ENCODE data around the gene ZPLD1. TPM values are rescaled to one million over a fixed set of nuclear protein-coding genes. Genes with fewer than 3 reads are reported as not detected.

The ZPLD1 gene
- total RNA-seq, 1 donor from 2014 or later = not detected

GRCh38 chr3:102470066-102470465, 35.3 kb downstream of the ZPLD1 start:
- Mint-ChIP-seq H3K27ac (ENCODE audit: unreplicated experiment) (no peak overlapping the region), H3K27me3 (ENCODE audit: unreplicated experiment) (peaks cover 27% of the 10 kb centered on the region), H3K36me3 (ENCODE audit: unreplicated experiment) (no peaks in the 10 kb centered on the region), H3K9me3 (ENCODE audit: unreplicated experiment) (no peaks in the 10 kb centered on the region), H3K4me3 (ENCODE audit: unreplicated experiment) (no peak overlapping the region), H3K4me1 (ENCODE audit: unreplicated experiment) (no peaks in the 10 kb centered on the region)
- DNase-seq (ENCODE audit: extremely low spot score, unreplicated experiment) = no peak
- TF ChIP-seq, protein P1, sequence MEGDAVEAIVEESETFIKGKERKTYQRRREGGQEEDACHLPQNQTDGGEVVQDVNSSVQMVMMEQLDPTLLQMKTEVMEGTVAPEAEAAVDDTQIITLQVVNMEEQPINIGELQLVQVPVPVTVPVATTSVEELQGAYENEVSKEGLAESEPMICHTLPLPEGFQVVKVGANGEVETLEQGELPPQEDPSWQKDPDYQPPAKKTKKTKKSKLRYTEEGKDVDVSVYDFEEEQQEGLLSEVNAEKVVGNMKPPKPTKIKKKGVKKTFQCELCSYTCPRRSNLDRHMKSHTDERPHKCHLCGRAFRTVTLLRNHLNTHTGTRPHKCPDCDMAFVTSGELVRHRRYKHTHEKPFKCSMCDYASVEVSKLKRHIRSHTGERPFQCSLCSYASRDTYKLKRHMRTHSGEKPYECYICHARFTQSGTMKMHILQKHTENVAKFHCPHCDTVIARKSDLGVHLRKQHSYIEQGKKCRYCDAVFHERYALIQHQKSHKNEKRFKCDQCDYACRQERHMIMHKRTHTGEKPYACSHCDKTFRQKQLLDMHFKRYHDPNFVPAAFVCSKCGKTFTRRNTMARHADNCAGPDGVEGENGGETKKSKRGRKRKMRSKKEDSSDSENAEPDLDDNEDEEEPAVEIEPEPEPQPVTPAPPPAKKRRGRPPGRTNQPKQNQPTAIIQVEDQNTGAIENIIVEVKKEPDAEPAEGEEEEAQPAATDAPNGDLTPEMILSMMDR (IDR thresholded peaks at IDR 0.05) = no peak

- Mint-ChIP-seq H3K4me3 (ENCODE audit: unreplicated experiment) (no peak overlapping the region), H3K27ac (ENCODE audit: unreplicated experiment) (no peak overlapping the region), H3K9me3 (ENCODE audit: unreplicated experiment) (no peaks in the 10 kb centered on the region), H3K4me1 (ENCODE audit: unreplicated experiment) (no peaks in the 10 kb centered on the region), H3K27me3 (ENCODE audit: unreplicated experiment) (peaks cover 22% of the 10 kb centered on the region), H3K36me3 (ENCODE audit: unreplicated experiment) (no peaks in the 10 kb centered on the region)
- no peak for DNase-seq (ENCODE audit: extremely low spot score, unreplicated experiment)
- TF ChIP-seq, protein P1 (IDR thresholded peaks at IDR 0.05) = no peak
Measured at GRCh38 chr3:102471001-102471400, 36.2 kb downstream of the ZPLD1 start.

DNA sequence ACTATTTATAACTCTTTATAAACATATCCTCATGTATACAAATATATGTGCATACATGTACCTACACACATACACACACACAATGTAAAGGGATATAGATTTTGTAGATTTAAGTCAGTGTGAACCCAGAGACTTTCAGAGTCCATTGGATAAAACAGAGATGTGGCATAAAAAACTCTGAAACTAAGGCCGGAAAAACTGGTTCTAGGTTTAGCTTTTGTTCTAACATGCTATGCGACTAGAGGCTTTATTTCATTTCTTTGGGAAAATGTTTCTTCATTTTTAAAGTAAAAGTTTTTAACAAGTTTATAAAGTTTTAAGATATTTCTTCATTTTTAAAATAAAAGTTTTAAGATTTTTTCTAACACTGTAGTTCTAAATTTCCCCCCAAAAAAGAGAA, 36.7 kb downstream of the ZPLD1 start:
- Mint-ChIP-seq H3K4me3 (ENCODE audit: unreplicated experiment) (no peak overlapping the region), H3K27ac (ENCODE audit: unreplicated experiment) (no peak overlapping the region), H3K27me3 (ENCODE audit: unreplicated experiment) (peaks cover 19% of the 10 kb centered on the region), H3K4me1 (ENCODE audit: unreplicated experiment) (no peaks in the 10 kb centered on the region), H3K9me3 (ENCODE audit: unreplicated experiment) (no peaks in the 10 kb centered on the region), H3K36me3 (ENCODE audit: unreplicated experiment) (no peaks in the 10 kb centered on the region)
- no peak for DNase-seq (ENCODE audit: extremely low spot score, unreplicated experiment)
- TF ChIP-seq, protein P1 (IDR thresholded peaks at IDR 0.05) = no peak

- H3K27ac Mint-ChIP-seq (ENCODE audit: unreplicated experiment) = no peak overlapping the region
Measured at GRCh38 chr3:102473648-102474047, 38.8 kb downstream of the ZPLD1 start.

DNA sequence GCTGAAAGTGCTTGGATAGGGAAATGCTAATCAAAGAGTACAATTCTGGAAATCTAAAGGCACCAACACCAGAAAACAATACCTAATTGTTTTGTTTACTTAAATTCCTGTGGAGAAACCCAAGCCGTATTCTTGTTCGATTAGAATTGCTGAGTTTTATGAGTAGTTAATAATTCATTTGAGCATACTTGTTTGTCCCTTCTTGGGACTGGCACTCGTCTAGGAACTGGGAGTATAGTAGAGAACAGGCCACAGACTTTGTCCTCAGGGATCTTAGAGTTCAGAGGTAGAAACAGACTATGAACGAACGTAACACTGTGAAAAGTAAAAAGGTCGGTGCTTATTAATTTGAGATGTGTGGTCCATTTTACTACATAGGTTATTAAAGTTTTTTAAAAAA, 39.4 kb downstream of the ZPLD1 start:
- Mint-ChIP-seq H3K9me3 (ENCODE audit: unreplicated experiment) (no peaks in the 10 kb centered on the region), H3K4me1 (ENCODE audit: unreplicated experiment) (no peaks in the 10 kb centered on the region), H3K36me3 (ENCODE audit: unreplicated experiment) (no peaks in the 10 kb centered on the region), H3K27me3 (ENCODE audit: unreplicated experiment) (peaks cover 27% of the 10 kb centered on the region), H3K4me3 (ENCODE audit: unreplicated experiment) (no peak overlapping the region), H3K27ac (ENCODE audit: unreplicated experiment) (no peak overlapping the region)
- DNase-seq (ENCODE audit: extremely low spot score, unreplicated experiment) = no peak
- TF ChIP-seq, protein P1 (IDR thresholded peaks at IDR 0.05) = no peak

More at GRCh38 chr3:102473648-102474047, 38.8 kb downstream of the ZPLD1 start:
- TF ChIP-seq, protein P1 (IDR thresholded peaks at IDR 0.05) = no peak
- DNase-seq (ENCODE audit: extremely low spot score, unreplicated experiment) = no peak
- Mint-ChIP-seq H3K27me3 (ENCODE audit: unreplicated experiment) (peaks cover 26% of the 10 kb centered on the region), H3K4me3 (ENCODE audit: unreplicated experiment) (no peak overlapping the region), H3K4me1 (ENCODE audit: unreplicated experiment) (no peaks in the 10 kb centered on the region), H3K36me3 (ENCODE audit: unreplicated experiment) (no peaks in the 10 kb centered on the region), H3K9me3 (ENCODE audit: unreplicated experiment) (no peaks in the 10 kb centered on the region)

Measured in osteocyte (in vitro differentiated cells).